ENCODE measurements around the gene SLC12A7. TPM values are rescaled to one million over a fixed set of nuclear protein-coding genes. Genes with fewer than 3 reads are reported as not detected.

SLC12A7 gene
- total RNA-seq, result 19.8 and 27.1 TPM in 2 replicates

GRCh38 chr5:1111727-1112289 is at the start of gene SLC12A7:
SLC12A7 (minus strand) TSS chr5:1112063; CDS start chr5:1111991, 72 bp downstream.

GRCh38 chr5:1008451-1009358 is 103.2 kb downstream of the SLC12A7 start, which contains the start of gene NKD2:
NKD2 (plus strand) TSS chr5:1008802; CDS start chr5:1009058, 256 bp downstream.

Other genes starting within 250 kb of the SLC12A7 start
- 39.0 and 41.3 TPM in 2 replicates for gene BRD9, start 219.3 kb downstream of the SLC12A7 start, total RNA-seq
- gene TRIP13, start 219.2 kb downstream of the SLC12A7 start, total RNA-seq, result 58.5 and 61.4 TPM in 2 replicates
- gene NKD2, start 103.3 kb downstream of the SLC12A7 start, total RNA-seq, result 0.25 TPM in 1 of 2 replicates, not detected in the other
- not detected in 2 replicates for gene SLC6A19, start 89.5 kb upstream of the SLC12A7 start, total RNA-seq
- gene SLC6A18, start 113.3 kb upstream of the SLC12A7 start, total RNA-seq, result not detected in 2 replicates
- not detected in 2 replicates for gene TERT, start 183.0 kb upstream of the SLC12A7 start, total RNA-seq
- gene CLPTM1L, start 233.0 kb upstream of the SLC12A7 start, total RNA-seq, result 131 and 144 TPM in 2 replicates

Data from mammary microvascular endothelial cell (primary cell).